ENCODE results near the gene GRIA3.
"Not testable (repeated sequence)": the region's sequence is repeated elsewhere in the genome, so short reads cannot be mapped to it uniquely, and the experiment has no call there.

Gene GRIA3

GRCh38 chrX:123455693-123456092, 271.6 kb downstream of the GRIA3 start:
- no peak for DNase-seq (ENCODE audit: low read depth, low spot score)

GRCh38 chrX:123464709-123465108, 280.6 kb downstream of the GRIA3 start:
- DNase-seq (ENCODE audit: low read depth, low spot score) = no peak

- DNase-seq (ENCODE audit: low read depth, low spot score) = no peak
Measured at GRCh38 chrX:123468481-123468880, 284.4 kb downstream of the GRIA3 start.

DNA sequence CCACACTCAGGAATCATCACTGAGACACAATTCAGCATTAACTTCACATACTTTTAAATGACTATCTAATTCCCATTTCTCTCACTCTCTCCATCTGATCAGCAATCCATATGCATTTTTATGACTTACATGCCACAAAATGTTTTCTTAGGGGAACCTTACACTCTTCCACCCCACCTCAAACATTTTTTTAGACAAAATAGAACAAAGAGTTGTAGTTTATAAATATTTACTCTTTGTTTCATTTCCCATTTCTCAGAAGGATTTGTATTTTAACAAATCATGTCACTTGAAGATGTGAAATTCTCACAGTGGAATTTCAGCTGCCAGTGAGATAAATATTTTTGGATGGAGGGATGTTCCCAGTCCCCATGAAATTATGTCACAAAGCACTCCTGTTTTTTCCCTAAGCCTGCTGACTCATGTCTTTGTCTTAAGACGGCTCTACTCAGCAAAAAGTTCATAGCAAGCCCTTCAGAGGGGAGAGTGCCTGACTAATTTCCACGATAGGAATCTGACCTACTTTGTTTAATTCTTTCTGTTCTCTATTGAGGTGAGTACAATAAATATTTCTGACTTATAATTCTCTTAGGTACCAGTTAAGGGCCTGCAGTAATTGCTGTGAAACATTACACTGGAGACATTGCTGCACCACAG, 291.1 kb downstream of the GRIA3 start:
- no peak for DNase-seq (ENCODE audit: low read depth, low spot score)

DNA sequence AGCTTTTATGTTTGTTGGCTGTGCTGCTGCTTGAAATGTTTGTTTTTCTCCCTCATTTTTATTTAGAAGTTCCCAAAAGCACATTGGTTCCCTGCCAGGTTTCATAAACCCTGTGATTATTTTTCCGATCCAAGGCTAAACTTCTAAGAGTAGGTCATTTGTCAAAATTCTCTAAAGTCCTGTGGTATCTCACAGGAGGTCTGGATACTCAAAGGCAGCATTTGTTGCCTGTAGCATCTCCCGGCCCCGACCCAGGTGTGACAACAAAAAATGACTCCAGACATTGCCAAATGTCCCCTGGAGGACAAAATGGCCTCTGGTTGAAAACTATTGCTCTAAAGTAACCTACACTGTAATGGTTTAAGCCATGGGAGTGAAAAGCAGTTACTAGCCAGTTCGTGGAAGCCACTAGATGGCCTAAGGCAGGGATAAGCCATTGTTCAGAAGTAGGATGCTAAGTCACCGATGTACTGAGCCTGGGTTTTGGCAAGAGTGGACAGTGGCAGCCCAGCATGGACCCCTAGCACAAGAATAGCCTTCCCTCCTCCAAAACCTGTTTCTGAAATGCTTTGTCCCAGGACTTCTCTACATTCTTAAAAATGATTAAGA, 292.6 kb downstream of the GRIA3 start:
- no peak for DNase-seq (ENCODE audit: low read depth, low spot score)

DNA sequence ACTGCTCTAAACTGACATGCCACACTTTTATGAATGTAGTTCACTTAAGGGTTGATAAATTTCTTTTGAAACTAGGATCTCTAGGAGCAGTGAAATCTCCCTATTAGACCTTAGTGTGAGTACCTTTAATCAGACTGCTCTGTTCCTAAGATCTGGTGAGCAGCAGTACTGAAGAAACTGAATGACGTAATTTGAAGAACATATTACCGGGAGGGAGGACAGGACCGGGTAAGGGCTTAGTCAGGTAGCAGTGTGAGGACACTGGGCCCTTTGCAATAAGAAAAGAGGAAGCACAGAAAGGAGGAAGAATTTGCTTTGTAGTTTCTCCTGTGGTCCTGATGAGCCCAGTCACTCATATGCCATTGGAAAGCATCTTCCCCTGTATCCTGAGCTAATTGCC, 293.6 kb downstream of the GRIA3 start:
- no peak for DNase-seq (ENCODE audit: low read depth, low spot score)

DNA sequence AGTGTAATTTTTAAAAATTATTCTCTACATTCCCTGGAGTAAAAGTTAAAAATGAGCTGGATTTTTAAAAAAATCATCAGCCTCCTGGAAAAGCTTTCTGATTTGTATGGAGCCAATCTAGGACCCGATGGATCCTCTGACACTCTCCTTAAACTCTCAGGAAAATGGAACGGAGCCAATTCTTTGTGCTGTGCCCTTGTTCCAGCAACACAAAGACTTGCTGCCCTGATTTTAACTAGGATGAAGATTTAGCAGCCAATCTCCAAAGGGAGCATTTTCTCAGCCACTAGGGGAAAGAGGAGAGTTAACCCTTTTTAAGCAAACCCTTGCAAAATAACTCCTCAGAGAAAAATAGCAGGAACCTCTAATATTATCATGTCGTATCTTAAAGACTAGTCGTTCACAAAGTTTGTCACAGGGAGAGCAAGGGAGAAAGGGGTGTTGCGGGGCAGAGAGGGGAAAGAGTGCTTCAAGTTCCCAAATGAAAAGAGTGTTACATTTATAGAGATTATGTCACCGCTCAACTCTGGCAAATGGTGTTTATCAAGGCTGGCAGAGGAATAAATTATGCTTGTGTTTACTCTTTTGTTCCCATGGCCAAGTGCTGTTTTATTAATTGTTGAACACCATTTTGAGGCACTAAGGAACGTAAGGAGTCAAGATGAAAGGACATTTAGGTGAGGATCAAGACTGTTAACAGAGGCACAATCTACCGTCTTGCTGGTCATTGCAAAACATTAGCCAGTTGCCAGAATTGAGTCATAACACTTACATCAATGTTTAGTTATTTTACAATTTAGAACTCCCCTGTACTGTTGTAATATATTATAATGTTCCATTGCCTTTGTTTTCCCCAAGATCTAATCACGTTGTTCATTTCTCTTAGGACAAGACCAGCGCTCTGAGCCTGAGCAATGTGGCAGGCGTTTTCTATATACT, 298.1 kb downstream of the GRIA3 start:
- no peak for DNase-seq (ENCODE audit: low read depth, low spot score)

DNA sequence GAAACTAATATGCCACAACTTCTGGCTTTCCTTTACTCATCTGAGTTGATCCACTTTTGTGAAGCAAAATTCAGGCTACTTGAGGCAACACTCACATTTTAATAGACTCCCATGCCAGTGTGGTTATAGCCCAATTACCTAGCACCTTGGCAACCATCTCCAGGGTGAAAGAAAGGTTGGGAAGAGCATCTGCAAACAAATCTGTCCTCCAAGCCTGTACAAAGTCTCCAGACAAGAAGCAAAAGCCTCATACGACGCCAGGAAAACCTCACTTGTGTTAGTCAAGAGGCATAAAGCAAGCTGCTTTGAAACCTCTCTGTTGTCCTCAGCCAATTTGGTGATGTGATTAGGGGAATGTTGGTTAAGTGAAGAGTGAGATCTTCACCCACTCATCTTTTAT, 302.2 kb downstream of the GRIA3 start:
- no peak for DNase-seq (ENCODE audit: low read depth, low spot score)

DNA sequence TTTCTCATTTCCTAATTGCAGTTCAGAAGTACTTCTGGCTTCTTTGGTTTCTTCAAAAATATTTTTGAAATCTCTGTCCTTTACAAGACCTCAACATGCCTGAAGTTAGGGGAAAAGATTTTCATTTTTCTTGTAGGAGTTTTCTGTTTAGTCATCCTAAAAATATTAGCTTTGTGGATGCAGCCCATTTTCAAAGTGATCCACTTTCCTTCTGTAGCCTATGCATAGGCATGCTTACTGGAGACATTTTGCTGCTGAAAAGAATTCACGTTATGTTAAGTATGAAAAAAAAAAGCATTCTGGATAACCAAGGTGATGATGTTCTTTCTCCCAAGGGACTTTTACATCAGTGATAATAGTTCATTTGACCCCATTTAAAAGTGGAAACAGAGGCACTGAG, 303.2 kb downstream of the GRIA3 start:
- no peak for DNase-seq (ENCODE audit: low read depth, low spot score)

GRCh38 chrX:123487669-123488068, 303.6 kb downstream of the GRIA3 start:
- no peak for DNase-seq (ENCODE audit: low read depth, low spot score)

DNA sequence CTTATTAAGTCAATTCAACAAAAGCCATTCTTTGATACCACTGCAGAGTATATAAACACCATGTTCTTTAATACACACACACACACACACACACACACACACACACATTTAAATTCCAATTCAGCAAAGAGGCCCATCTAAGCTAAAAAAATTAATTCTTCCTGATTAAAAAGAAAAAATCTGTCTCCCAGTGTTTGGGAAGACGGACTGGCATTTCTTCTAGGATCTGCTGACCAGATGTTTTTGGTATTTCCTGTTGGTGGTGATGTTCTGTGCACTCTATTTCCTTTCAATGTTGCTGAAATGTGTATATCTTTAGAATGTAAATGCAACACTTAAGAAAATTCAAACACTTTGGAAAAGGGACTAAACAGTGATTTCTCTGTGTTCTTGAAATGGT, 304.9 kb downstream of the GRIA3 start:
- DNase-seq (ENCODE audit: low read depth, low spot score) = no peak

DNA sequence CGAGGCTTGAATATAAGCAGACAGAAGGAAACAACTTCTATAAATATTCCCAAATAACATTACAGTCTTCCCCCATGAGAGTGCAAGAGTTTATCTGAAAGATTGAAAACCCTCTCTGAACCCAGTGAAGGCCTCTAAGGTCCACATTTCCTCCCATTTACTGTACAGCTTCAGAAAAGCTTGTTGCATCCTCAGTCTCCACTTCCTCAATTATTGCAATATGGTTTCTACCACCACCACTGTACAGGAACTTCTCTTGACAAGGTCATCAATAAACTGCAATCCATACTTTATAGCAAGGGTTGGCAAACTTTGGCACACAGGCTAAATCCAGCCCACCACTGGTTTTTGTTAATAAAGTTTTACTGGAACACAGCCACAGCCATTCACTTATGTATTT, 309.8 kb downstream of the GRIA3 start:
- no peak for DNase-seq (ENCODE audit: low read depth, low spot score)

GRCh38 chrX:123499787-123500186, 315.7 kb downstream of the GRIA3 start:
- DNase-seq (ENCODE audit: low read depth, low spot score) = no peak

DNA sequence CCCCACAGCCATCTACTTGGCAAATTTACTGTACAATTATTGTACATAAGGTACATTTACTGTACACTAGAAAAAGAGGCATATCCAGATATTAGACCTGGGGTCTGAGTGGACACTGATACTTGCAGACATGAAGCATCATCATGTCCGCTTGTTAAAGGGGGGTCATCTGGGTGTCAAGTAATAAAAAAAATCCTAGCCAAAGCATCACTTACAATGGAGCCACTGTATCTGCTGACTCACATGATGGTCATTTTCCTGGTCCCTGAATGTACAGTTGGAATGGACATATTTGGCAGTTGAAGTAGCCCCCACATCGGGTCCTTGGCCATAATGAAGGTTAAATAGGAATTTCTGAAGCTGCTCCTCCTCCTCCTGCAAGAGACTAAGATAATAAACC, 320.0 kb downstream of the GRIA3 start:
- no peak for DNase-seq (ENCODE audit: low read depth, low spot score)

- no peak for DNase-seq (ENCODE audit: low read depth, low spot score)
Measured at GRCh38 chrX:123504630-123505270, 320.7 kb downstream of the GRIA3 start.

DNA sequence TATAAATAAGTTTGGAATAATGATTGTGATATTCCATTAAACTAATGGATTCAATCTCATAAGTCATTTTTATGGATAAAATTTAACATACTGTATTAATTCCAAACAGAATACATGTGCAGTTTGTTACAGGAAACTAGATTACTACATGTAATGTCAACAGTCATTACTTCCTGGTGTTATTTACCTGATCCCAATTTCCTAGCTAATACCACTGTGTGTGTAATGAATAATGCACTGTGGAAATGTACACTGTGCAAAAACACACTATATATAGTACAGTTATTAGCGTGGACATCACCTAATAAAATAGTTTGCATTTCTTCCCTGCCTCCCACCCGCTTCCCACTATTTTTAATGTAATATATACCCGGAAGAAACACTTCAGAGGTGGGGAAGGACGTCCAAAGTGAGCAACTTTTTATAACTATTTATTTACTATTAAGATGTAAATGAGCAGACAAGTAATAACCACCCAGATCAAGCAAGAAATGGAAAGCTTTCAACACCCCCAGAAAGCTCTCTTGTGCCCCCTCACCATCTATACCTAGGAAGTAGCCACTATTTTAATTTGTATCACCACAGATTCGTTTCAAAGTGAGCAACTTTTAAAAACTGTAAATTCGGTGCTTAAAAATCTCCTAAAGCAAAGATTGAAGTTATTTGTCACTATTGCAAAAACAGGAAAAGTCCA, 329.7 kb downstream of the GRIA3 start:
- no peak for DNase-seq (ENCODE audit: low read depth, low spot score)

GRCh38 chrX:123514279-123514640, 330.2 kb downstream of the GRIA3 start:
- DNase-seq (ENCODE audit: low read depth, low spot score) = not testable (repeated sequence)

- DNase-seq (ENCODE audit: low read depth, low spot score) = no peak
Measured at GRCh38 chrX:123518791-123519190, 334.7 kb downstream of the GRIA3 start.

DNA sequence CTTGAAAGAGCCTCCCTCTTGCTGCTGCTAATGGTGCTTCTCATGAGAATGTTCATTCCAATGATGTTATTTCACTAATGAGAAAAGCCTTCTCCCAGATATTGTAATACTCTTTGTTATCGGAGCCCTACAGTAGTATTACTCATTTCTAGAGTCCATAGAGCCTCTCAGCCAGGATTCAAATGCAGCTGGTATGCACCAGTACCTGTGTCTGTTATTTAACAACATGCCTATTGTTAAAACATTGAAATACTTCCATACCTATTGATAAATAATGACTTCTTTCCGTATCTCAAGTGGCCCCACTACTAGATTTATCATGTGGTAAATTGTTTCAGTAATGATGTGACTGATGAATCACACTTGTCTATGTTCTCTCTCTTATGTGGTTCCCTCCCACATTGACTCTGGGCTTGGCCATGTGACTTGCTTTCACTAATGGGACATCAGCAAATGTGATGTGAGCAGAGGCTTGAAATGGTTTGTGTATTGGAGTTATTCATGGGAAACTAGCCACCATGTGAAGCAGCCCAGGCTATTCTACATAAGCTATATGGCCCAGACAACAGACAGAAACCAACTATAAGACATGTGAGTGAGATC, 341.1 kb downstream of the GRIA3 start:
- DNase-seq (ENCODE audit: low read depth, low spot score) = no peak

GRCh38 chrX:123530726-123531125, 346.6 kb downstream of the GRIA3 start:
- not testable (repeated sequence) for DNase-seq (ENCODE audit: low read depth, low spot score)
